ENCODE data around the gene FOLR3. TPM values are rescaled to one million over a fixed set of nuclear protein-coding genes. Genes with fewer than 3 reads are reported as not detected.

Gene FOLR3
- total RNA-seq, 2 donors from 2014 or later = not detected

DNA sequence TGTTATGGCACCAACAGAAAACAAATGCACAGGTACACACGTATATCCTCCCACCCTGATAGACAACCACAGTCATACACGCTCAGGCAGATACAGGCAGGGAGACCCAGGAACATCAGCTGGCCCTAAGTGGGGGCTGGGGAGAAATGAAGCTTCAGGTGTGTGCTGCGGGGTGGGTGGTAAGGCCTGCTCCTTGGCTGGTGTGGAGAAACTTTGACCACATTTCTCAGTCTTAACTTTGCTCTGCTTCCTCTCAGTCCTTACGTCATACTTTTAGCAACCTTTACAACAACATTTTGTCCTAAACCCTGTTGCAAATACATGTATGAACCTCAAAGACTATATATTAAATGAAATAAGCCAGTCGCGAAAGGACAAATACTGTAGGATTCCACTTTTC lies 16.3 kb upstream of the FOLR3 start:
- Histone ChIP-seq H3K27ac (no peak overlapping the region), H3K4me3 (no peak overlapping the region), H3K27me3 (no peaks in the 10 kb centered on the region), H3K4me1 (no peaks in the 10 kb centered on the region), H3K9me3 (no peaks in the 10 kb centered on the region), H3K36me3 (no peaks in the 10 kb centered on the region)
- DNase-seq (ENCODE audit: low spot score) = no peak
- TF ChIP-seq, protein P1, sequence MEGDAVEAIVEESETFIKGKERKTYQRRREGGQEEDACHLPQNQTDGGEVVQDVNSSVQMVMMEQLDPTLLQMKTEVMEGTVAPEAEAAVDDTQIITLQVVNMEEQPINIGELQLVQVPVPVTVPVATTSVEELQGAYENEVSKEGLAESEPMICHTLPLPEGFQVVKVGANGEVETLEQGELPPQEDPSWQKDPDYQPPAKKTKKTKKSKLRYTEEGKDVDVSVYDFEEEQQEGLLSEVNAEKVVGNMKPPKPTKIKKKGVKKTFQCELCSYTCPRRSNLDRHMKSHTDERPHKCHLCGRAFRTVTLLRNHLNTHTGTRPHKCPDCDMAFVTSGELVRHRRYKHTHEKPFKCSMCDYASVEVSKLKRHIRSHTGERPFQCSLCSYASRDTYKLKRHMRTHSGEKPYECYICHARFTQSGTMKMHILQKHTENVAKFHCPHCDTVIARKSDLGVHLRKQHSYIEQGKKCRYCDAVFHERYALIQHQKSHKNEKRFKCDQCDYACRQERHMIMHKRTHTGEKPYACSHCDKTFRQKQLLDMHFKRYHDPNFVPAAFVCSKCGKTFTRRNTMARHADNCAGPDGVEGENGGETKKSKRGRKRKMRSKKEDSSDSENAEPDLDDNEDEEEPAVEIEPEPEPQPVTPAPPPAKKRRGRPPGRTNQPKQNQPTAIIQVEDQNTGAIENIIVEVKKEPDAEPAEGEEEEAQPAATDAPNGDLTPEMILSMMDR (IDR thresholded peaks at IDR 0.05) = no peak

DNA sequence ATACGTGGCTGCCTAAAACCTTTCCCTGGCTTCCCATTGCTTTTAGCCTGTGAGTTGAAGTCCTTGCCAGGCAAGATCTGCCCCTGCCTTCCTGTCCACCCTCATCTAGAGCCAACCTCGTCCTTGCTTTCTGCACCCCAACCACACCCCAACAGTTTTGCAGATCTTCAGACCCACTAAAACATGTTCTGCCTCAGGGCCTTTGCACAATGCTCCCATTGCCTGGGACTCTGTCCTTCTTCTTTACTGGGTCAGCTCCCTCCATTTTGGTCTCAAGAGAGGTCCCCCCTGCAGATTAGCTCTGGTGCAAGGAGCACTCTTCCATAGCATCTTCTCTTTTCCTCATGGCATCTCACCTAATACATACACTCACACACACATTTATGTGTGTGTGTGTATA lies 14.6 kb upstream of the FOLR3 start:
- Histone ChIP-seq H3K36me3 (no peaks in the 10 kb centered on the region), H3K4me1 (no peaks in the 10 kb centered on the region), H3K4me3 (no peak overlapping the region), H3K9me3 (no peaks in the 10 kb centered on the region), H3K27me3 (no peaks in the 10 kb centered on the region), H3K27ac (no peak overlapping the region)
- TF ChIP-seq, protein P1 (IDR thresholded peaks at IDR 0.05) = no peak
- no peak for DNase-seq (ENCODE audit: low spot score)

DNA sequence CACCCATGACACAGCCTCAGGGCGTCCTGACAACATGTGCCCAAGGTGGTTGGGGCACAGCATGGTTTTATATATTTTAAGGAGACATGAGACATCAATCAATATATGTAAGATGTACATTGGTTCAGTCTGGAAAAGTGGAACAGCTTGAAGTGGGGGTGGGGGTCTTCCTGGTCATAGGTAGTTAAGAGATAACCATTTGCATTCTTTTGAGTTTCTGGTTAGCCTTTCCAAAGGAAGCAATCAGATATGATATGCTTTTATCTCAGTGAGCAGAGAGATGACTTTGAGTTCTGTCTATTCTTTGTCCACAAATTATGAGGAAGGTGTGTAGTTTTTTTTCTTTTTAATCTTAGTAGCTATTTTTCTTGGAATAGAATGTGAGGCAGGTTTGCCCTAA lies 12.9 kb upstream of the FOLR3 start:
- Histone ChIP-seq H3K27ac (no peak overlapping the region), H3K4me3 (no peak overlapping the region), H3K4me1 (no peaks in the 10 kb centered on the region), H3K9me3 (no peaks in the 10 kb centered on the region), H3K36me3 (no peaks in the 10 kb centered on the region), H3K27me3 (no peaks in the 10 kb centered on the region)
- no peak for DNase-seq (ENCODE audit: low spot score)
- TF ChIP-seq, protein P1 (IDR thresholded peaks at IDR 0.05) = no peak

DNA sequence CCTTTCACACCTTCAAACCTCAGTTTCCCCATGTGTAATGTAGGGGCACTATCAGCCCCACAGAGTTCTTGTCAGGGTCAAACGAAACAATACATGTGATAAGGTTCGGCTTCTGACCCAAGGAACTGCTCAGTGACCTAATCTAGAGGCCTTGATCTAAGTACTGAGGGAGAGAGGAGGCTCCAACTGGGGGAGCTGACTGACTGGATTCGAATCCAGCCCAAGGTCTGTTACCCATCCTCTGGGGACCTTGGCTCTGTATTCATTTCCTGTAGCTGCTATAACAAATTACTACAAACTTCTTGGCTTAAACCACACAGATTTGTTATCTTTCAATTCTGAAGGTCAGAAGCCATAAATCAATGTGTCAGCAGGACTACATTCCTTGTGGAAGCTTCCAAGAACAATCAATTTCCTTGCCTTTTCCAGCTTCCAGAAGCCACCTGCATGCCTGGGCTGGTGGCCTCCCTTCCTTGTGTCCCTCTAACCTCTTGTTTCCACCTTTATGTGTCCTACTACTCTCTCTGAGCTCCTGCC lies 12.3 kb upstream of the FOLR3 start:
- Histone ChIP-seq H3K36me3 (no peaks in the 10 kb centered on the region), H3K4me3 (no peak overlapping the region), H3K27me3 (no peaks in the 10 kb centered on the region), H3K27ac (no peak overlapping the region), H3K4me1 (no peaks in the 10 kb centered on the region), H3K9me3 (no peaks in the 10 kb centered on the region)
- TF ChIP-seq, protein P1 (IDR thresholded peaks at IDR 0.05) = no peak
- no peak for DNase-seq (ENCODE audit: low spot score)

DNA sequence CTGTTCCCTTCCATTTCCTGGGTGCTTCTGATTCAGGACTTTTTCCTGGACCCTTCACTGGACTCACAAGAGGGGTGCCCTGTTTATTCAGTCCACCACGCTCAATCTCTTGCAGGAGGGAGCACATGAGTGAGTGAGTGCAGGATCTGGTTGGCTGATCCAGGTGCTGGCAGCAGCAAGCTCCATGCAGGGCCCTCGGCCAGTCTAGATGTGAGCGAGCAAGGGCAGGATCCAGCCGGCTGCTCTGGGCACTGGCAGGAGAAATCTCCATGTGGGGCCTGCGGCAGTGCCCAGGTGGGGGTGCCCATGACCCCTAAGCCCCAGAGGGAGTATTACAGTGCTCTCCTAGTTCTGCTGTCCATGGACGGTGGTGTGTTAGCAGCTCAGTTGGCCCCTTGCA lies 11.5 kb upstream of the FOLR3 start:
- DNase-seq (ENCODE audit: low spot score) = no peak
- no peaks in the 10 kb centered on the region for H3K4me1 ChIP-seq
- H3K9me3 ChIP-seq = no peaks in the 10 kb centered on the region
- no peaks in the 10 kb centered on the region for H3K36me3 ChIP-seq
- H3K27me3 ChIP-seq = no peaks in the 10 kb centered on the region
- TF ChIP-seq, protein P1 (IDR thresholded peaks at IDR 0.05) = no peak
- H3K27ac ChIP-seq = no peak overlapping the region
- H3K4me3 ChIP-seq = no peak overlapping the region

DNA sequence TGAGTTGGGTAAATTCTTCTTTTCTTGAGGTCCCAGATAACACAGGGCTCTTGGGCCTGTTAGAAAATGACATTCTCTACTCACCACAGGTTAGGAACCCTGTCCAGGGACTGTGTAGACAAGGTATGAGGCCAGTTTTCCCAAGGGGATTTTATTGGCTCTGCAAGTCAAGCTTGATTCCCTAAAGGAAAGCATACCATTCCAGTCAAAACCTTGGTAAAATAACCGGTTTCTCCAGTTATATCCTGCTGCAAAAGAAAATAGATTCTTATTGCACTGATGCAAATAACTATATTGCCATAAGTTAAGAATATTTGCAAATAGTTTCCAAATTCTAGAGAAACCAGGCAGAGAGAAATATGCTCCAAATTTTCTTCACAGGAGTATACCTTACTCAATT lies 9.6 kb upstream of the FOLR3 start:
- TF ChIP-seq, protein P1 (IDR thresholded peaks at IDR 0.05) = no peak
- Histone ChIP-seq H3K36me3 (no peaks in the 10 kb centered on the region), H3K4me3 (no peak overlapping the region), H3K9me3 (no peaks in the 10 kb centered on the region), H3K4me1 (no peaks in the 10 kb centered on the region), H3K27me3 (no peaks in the 10 kb centered on the region), H3K27ac (no peak overlapping the region)
- no peak for DNase-seq (ENCODE audit: low spot score)

Data from right atrium auricular region (tissue), 2 donors.